Lower lobe of right lung (tissue), 2 donors: ENCODE measurements around the gene ZNF438. TPM values are rescaled to one million over a fixed set of nuclear protein-coding genes. Genes with fewer than 3 reads are reported as not detected.

ENCODE experiments used
- ATAC-seq, 2 donors: fragments of 200-7000 bp; cut with Tn5 transposase; one replicate each; pipeline ENCODE4 v1.9.1; 2020 to 2022; ENCODE audit warnings: mild to moderate bottlenecking in 2 of 2, moderate library complexity in 2 of 2
- DNase-seq: peaks from one replicate; pipeline ENCODE4 v3.0.0-alpha.2; 2020
- H3K27ac ChIP-seq: fragments of 200-600 bp; one replicate; pipeline ENCODE4 v1.8.0; 2022
- H3K27me3 ChIP-seq: fragments of 200-600 bp; one replicate; pipeline ENCODE4 v1.8.0; 2022; ENCODE audit warnings: low read depth
- H3K36me3 ChIP-seq: fragments of 200-600 bp; one replicate; pipeline ENCODE4 v1.8.0; 2022; ENCODE audit warnings: mild to moderate bottlenecking
- H3K4me1 ChIP-seq: fragments of 200-600 bp; one replicate; pipeline ENCODE4 v1.8.0; 2022
- H3K4me3 ChIP-seq: fragments of 200-600 bp; one replicate; pipeline ENCODE4 v1.8.0; 2022; ENCODE audit warnings: mild to moderate bottlenecking
- H3K9me3 ChIP-seq: fragments of 200-600 bp; one replicate; pipeline ENCODE4 v1.8.0; 2022
- CTCF ChIP-seq: fragments of 200-600 bp; IDR thresholded peaks from one replicate; pipeline ENCODE4 v1.8.0; 2022; ENCODE audit warnings: antibody characterized with exemption, mild to moderate bottlenecking
- intact Hi-C: fragments of 100-400 bp; cut with DNase I; formaldehyde crosslinking; loops from one replicate; pipeline ENCODE4 v1.11.0; 2022
- total RNA-seq: library from RNA; stranded (reverse); fragmentation: NEBNext Ultra II Directional; extraction: Animal tissue kit (Norgen Biotek cat#: 25700); gene quantifications from one replicate; pipeline ENCODE4 v1.2.1, GENCODE V29; 2021
- donor health status: DM: no; HTN: yes; CAD: no; lungs with severe emphysema.

The ZNF438 gene
- total RNA-seq, 1 donor from 2014 or later: 15.2 TPM

- Histone ChIP-seq H3K27ac (no peak overlapping the region), H3K9me3 (no peaks in the 10 kb centered on the region), H3K27me3 (no peaks in the 10 kb centered on the region), H3K4me1 (peaks cover 2% of the 10 kb centered on the region), H3K4me3 (no peak overlapping the region), H3K36me3 (no peaks in the 10 kb centered on the region)
- no peak for ATAC-seq
- intact Hi-C loops: no loop called here
- TF ChIP-seq CTCF: no peak
- no peak for DNase-seq
Measured at GRCh38 chr10:30974355-30974754, 57.3 kb downstream of the ZNF438 start.

GRCh38 chr10:30973737-30974136 lies 57.9 kb downstream of the ZNF438 start:
- TF ChIP-seq CTCF: no peak
- intact Hi-C loops: no loop called here
- Histone ChIP-seq H3K4me1 (peaks cover 3% of the 10 kb centered on the region), H3K27ac (no peak overlapping the region), H3K4me3 (no peak overlapping the region), H3K27me3 (no peaks in the 10 kb centered on the region), H3K36me3 (no peaks in the 10 kb centered on the region), H3K9me3 (no peaks in the 10 kb centered on the region)
- DNase-seq: no peak
- ATAC-seq: no peak

DNA sequence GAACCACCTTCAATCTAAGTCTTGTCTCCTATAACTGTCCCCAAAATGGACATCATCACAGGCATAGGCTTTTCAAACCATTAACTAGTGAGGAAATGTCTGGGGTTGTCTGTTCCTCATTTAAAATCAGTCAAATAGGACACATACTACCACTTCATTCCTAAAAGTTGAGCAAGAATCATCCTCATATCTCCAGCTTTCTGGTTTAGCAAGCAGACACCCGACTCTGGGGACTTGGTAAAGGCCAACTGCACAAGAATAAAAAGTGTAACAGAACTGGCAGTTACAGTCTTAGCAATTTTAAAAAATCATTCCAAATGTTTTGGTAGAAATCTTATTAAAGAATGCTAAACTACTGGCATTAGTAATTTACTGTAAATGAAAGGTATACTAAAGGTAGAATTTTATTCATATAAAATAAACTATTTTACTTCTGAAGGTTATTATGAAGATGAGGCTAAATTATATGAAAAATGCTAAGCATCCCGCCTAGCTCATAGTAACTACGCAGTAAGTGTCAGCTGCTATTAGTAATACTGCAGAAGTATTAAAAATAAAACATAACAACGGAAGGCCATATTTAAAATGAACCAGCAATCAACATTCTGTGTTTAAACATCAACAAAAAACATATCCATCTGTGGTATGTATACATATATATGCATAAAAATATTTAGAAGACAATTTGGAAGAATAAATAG lies 60.8 kb downstream of the ZNF438 start:
- intact Hi-C loops: no loop called here
- Histone ChIP-seq H3K27ac (no peak overlapping the region), H3K27me3 (no peaks in the 10 kb centered on the region), H3K4me1 (peaks cover 12% of the 10 kb centered on the region), H3K4me3 (no peak overlapping the region), H3K36me3 (no peaks in the 10 kb centered on the region), H3K9me3 (no peaks in the 10 kb centered on the region)
- no peak for TF ChIP-seq CTCF
- ATAC-seq (no peak), DNase-seq (no peak)

GRCh38 chr10:30968711-30969110 lies 63.0 kb downstream of the ZNF438 start:
- no peak for ATAC-seq
- Histone ChIP-seq H3K4me3 (no peak overlapping the region), H3K4me1 (peaks cover 18% of the 10 kb centered on the region), H3K27me3 (no peaks in the 10 kb centered on the region), H3K9me3 (no peaks in the 10 kb centered on the region), H3K36me3 (no peaks in the 10 kb centered on the region), H3K27ac (no peak overlapping the region)
- no peak for TF ChIP-seq CTCF
- intact Hi-C loops: no loop called here
- DNase-seq: no peak

DNA sequence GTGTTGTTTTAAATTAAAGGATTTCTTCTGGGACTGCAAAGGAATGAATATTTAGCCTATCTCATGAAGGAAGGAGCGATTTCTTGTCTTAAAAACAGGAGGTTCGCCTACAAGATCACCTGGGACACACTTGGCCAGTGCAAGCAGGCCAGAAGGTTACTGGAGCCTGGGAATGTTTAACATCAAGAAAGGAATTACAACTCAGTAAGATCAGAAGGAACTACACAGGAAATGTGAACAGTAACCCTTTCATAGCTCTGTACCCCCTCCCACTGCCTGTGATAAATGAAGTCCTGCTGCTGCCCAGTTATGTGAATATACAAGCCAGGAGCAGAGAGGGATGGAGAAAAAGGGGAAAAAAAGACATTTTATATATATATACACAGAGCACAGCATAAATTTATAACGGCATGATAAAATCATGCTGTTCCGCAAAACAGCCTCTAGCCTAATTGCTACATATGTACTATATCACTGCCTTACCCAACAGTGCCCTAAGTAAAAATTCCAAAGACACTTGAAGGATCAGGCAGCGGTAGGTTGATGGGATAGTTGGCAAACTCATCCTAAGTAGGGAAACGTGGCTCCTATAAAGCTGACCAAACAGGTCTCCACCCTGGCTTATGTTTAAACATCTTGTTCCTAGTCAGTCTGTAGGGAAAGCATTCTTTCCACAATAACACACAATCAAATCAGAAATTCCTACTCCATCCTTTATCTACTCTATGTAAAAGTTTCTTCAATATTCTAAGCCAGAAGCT lies 63.8 kb downstream of the ZNF438 start:
- Histone ChIP-seq H3K36me3 (peaks cover 3% of the 10 kb centered on the region), H3K9me3 (no peaks in the 10 kb centered on the region), H3K27ac (no peak overlapping the region), H3K4me3 (no peak overlapping the region), H3K4me1 (peaks cover 18% of the 10 kb centered on the region), H3K27me3 (no peaks in the 10 kb centered on the region)
- no peak for ATAC-seq
- TF ChIP-seq CTCF: no peak
- no peak for DNase-seq
- intact Hi-C loops: no loop called here
